WTC11 (cell line): ENCODE results near the gene UBE2N.

Experiments used
- ATF1 ChIP-seq: sonication (generic); formaldehyde crosslinking; IDR thresholded peaks from 2 replicates; pipeline ENCODE4 v1.8.1; 2023; ENCODE audit warnings: mild to moderate bottlenecking, moderate library complexity, missing genetic modification reagents
- CREM ChIP-seq: sonication (generic); formaldehyde crosslinking; IDR thresholded peaks from 2 replicates; pipeline ENCODE4 v1.8.1; 2022; ENCODE audit warnings: mild to moderate bottlenecking, missing genetic modification reagents, moderate library complexity
- CTCF ChIP-seq: fragments of 200-600 bp; IDR thresholded peaks from 2 replicates; pipeline ENCODE4 v1.8.0; 2022; ENCODE audit warnings: antibody characterized with exemption
- E2F1 ChIP-seq: sonication (generic); formaldehyde crosslinking; IDR thresholded peaks from 2 replicates; pipeline ENCODE4 v1.8.0; 2022; ENCODE audit warnings: mild to moderate bottlenecking, missing genetic modification reagents
- ELF4 ChIP-seq: sonication (generic); formaldehyde crosslinking; IDR thresholded peaks from 2 replicates; pipeline ENCODE4 v1.8.1; 2022; ENCODE audit warnings: low read depth, mild to moderate bottlenecking, moderate library complexity, missing genetic modification reagents
- KAT7 ChIP-seq: sonication (generic); formaldehyde crosslinking; IDR thresholded peaks from 2 replicates; pipeline ENCODE4 v1.8.1; 2023; ENCODE audit warnings: missing genetic modification reagents, mild to moderate bottlenecking, borderline replicate concordance
- MXD4 ChIP-seq: fragments of 250-450 bp; sonication (Bioruptor Pico); IDR thresholded peaks from 2 replicates; pipeline ENCODE4 v1.8.0; 2021; ENCODE audit warnings: mild to moderate bottlenecking, moderate library complexity, borderline replicate concordance
- NFE2L1 ChIP-seq: sonication (generic); formaldehyde crosslinking; IDR thresholded peaks from 2 replicates; pipeline ENCODE4 v1.8.1; 2023; ENCODE audit warnings: missing genetic modification reagents
- STAT6 ChIP-seq: sonication (generic); formaldehyde crosslinking; conservative IDR thresholded peaks from 2 replicates; pipeline ENCODE4 v1.8.1; 2023; ENCODE audit warnings: mild to moderate bottlenecking, low read depth, missing genetic modification reagents, moderate library complexity
- USF1 ChIP-seq: sonication (generic); formaldehyde crosslinking; IDR thresholded peaks from 2 replicates; pipeline ENCODE4 v1.8.0; 2022; ENCODE audit warnings: mild to moderate bottlenecking, missing genetic modification reagents
- ZBTB43 ChIP-seq: sonication (generic); formaldehyde crosslinking; IDR thresholded peaks from 2 replicates; pipeline ENCODE4 v1.8.1; 2023; ENCODE audit warnings: mild to moderate bottlenecking, missing genetic modification reagents
- ZNF263 ChIP-seq: sonication (generic); formaldehyde crosslinking; IDR thresholded peaks from 2 replicates; pipeline ENCODE4 v1.8.1; 2022; ENCODE audit warnings: low read depth, mild to moderate bottlenecking, moderate library complexity, missing genetic modification reagents

- no peak for TF ChIP-seq KAT7 (CRISPR knock-in tag)
- no peak for TF ChIP-seq ZNF263 (CRISPR knock-in tag)
- no peak for TF ChIP-seq NFE2L1 (CRISPR knock-in tag)
- no peak for TF ChIP-seq CTCF
- TF ChIP-seq E2F1 (CRISPR knock-in tag), result no peak
- no peak for TF ChIP-seq MXD4
- no peak for TF ChIP-seq STAT6
- TF ChIP-seq USF1 (CRISPR knock-in tag), result no peak
- TF ChIP-seq ELF4 (CRISPR knock-in tag), result no peak
- TF ChIP-seq ATF1, result no peak
- TF ChIP-seq ZBTB43 (CRISPR knock-in tag), result no peak
- no peak for TF ChIP-seq CREM (CRISPR knock-in tag)
These were observed 61.8 kb downstream of the UBE2N start for GRCh38 chr12:93379981-93380361.
